Measurements from ENCODE around the gene ORM2. TPM values are rescaled to one million over a fixed set of nuclear protein-coding genes. Genes with fewer than 3 reads are reported as not detected.

Gene ORM2
- total and polyA plus RNA-seq, 2 of the 8 experiments (the other 6 are each of a cell fraction or from before 2014, with no cell fraction given) = 1.3 TPM; not detected in 1

- no peak overlapping the region for H2BK120ac ChIP-seq (replicated peaks; ENCODE audit: low read depth, low read length)
- H2AFZ ChIP-seq (ENCODE audit: low read length) = no peak overlapping the region
- H3K23me2 ChIP-seq (ENCODE audit: low read depth, low read length) = no peaks in the 10 kb centered on the region
- H3K14ac ChIP-seq (ENCODE audit: insufficient read length) = no peak overlapping the region
- no peak overlapping the region for H3K18ac ChIP-seq (ENCODE audit: extremely low read depth, low read length)
- peaks cover 0 to 5% (median 0%) of the 10 kb centered on the region in 4 experiments; a peak in 3 of 8 replicates for H3K36me3 ChIP-seq (ENCODE audit: control insufficient read depth in 2 of 4, insufficient read depth in 4 of 4, low read length in 3 of 4)
- TF ChIP-seq ZNF274 (IDR thresholded peaks at IDR 0.05; ENCODE audit: borderline replicate concordance, extremely low read depth, low read length) (no peak), CTBP2 (IDR thresholded peaks at IDR 0.05; ENCODE audit: borderline replicate concordance, insufficient read depth, insufficient read length, low read length) (no peak), POLR2AphosphoS5 (IDR thresholded peaks at IDR 0.05; ENCODE audit: low read depth, low read length) (no peak), CTCF (IDR thresholded peaks at IDR 0.05; ENCODE audit: control extremely low read depth in 1 of 3, insufficient read depth in 1 of 3, low read depth in 1 of 3, low read length in 3 of 3) (peak in 1 of 3 experiments; percentile 2; a peak in 1 of 4 replicates), E2F6 (IDR thresholded peaks at IDR 0.05) (no peak)
- no peak overlapping the region for H2AK5ac ChIP-seq (ENCODE audit: low read depth, low read length)
- DNase-seq (ENCODE audit: low read depth in 1 of 2, low spot score in 2 of 2) (peak in 1 of 2 experiments; percentile 45), FAIRE-seq (no peak)
- no peak overlapping the region for H3K4ac ChIP-seq (replicated peaks; ENCODE audit: insufficient read length, low read depth, low read length)
- H4K8ac ChIP-seq (ENCODE audit: extremely low read depth, insufficient read depth, low read length) = no peak overlapping the region
- CTCF ChIA-PET (ENCODE audit: partially characterized antibody) = interaction anchor here (0.5 to 6.3 kb wide), 23 partner anchors 13 to 475 kb away, joined by 3 to 205 read pairs (median 5); partner anchors contain the start of genes AMBP, COL27A1 and KIF12
- POLR2A ChIA-PET (ENCODE audit: partially characterized antibody) = interaction anchor here (0.6 to 2.0 kb wide), 2 partner anchors 124 to 179 kb away, joined by 3 to 6 read pairs; no protein-coding TSS in a partner anchor
- no peak overlapping the region; the same call in 1 of the 2 replicates for H3K27ac ChIP-seq (ENCODE audit: low read depth, low read length)
- peaks cover 0 to 2% of the 10 kb centered on the region in 2 experiments for H4K20me1 ChIP-seq (replicated peaks in 1 of 2; ENCODE audit: control insufficient read depth in 1 of 2, insufficient read depth in 2 of 2, low read length in 2 of 2)
- no peaks in the 10 kb centered on the region for H3K9me3 ChIP-seq (ENCODE audit: insufficient read depth in 2 of 2, low read depth in 1 of 2, low read length in 1 of 2)
- no peaks in the 10 kb centered on the region for H3K79me2 ChIP-seq (ENCODE audit: control insufficient read depth in 1 of 2, insufficient read depth in 2 of 2, low read length in 2 of 2)
- no peak overlapping the region for H3K56ac ChIP-seq (replicated peaks; ENCODE audit: insufficient read length, low read depth, low read length)
- H4K5ac ChIP-seq (ENCODE audit: insufficient read length, low read depth, low read length) = no peak overlapping the region
- no peak overlapping the region for H2BK15ac ChIP-seq (ENCODE audit: low read length)
- no peak overlapping the region for H2BK20ac ChIP-seq (ENCODE audit: low read length)
- peaks cover 0 to 20% (median 4%) of the 10 kb centered on the region in 4 experiments; a peak in 5 of 7 replicates for H3K4me1 ChIP-seq (replicated peaks in 1 of 4; ENCODE audit: control insufficient read depth in 3 of 4, insufficient read depth in 4 of 4, low read length in 3 of 4)
- H3K4me2 ChIP-seq (ENCODE audit: insufficient read depth in 1 of 2, low read depth in 2 of 2, low read length in 2 of 2) = no peak overlapping the region
- no peak overlapping the region for H3K23ac ChIP-seq (ENCODE audit: insufficient read length)
- H3K9ac ChIP-seq (replicated peaks in 1 of 4; ENCODE audit: extremely low read depth in 1 of 4, low read depth in 3 of 4, low read length in 3 of 4) = no peak overlapping the region
- H2BK12ac ChIP-seq (ENCODE audit: low read depth, low read length) = no peak overlapping the region
- WGBS, 2 experiments (ENCODE audit: extremely low coverage in 1 of 2, insufficient coverage in 1 of 2, insufficient read length in 1 of 2, insufficient replicate concordance in 2 of 2, low coverage in 1 of 2, low lambda C conversion rate in 2 of 2, missing lambda C conversion rate in 1 of 2) = 86% methylated on average over 14 of the region's 16 CpGs; no CpG with 5 or more reads in 1 of the 2 experiments
- H2BK5ac ChIP-seq (ENCODE audit: low read depth, low read length) = no peak overlapping the region
- H4K91ac ChIP-seq (replicated peaks; ENCODE audit: insufficient read length, low read length) = no peak overlapping the region
- H3K4me3 ChIP-seq (ENCODE audit: extremely low read depth in 1 of 4, insufficient read depth in 2 of 4, low read depth in 3 of 4, low read length in 4 of 4) = no peak overlapping the region
- H3K27me3 ChIP-seq (replicated peaks in 1 of 4; ENCODE audit: control insufficient read depth in 3 of 4, extremely low read depth in 1 of 4, insufficient read depth in 3 of 4, low read length in 3 of 4) = no peaks in the 10 kb centered on the region
- H3K79me1 ChIP-seq (ENCODE audit: low read depth, low read length) = no peaks in the 10 kb centered on the region
These were observed 42.5 kb upstream of the ORM2 start for GRCh38 chr9:114287001-114287762.
